Left lung (tissue), 10 donors: Measurements from ENCODE around the gene FMNL2. TPM values are rescaled to one million over a fixed set of nuclear protein-coding genes. Genes with fewer than 3 reads are reported as not detected.
A peak's percentile ranks its signal among the peaks of the same experiment; 100 is the strongest.

Experiments
- ATAC-seq: fragments of 200-7000 bp; cut with Tn5 transposase; one replicate; pipeline ENCODE4 v1.9.1; 2020; ENCODE audit warnings: moderate library complexity
- DNase-seq, 4 donors: peaks; one replicate each; pipeline ENCODE4 v3.0.0-alpha.2; 2013 to 2020
- H3K27ac ChIP-seq, 2 donors: fragments of 200-600 bp; sonication (generic) in 1 of 2; one replicate each; pipeline versions ENCODE4 v1.5.0 to v1.8.0; 2020 to 2021
- H3K27me3 ChIP-seq, 2 donors: fragments of 200-600 bp; sonication (generic) in 1 of 2; one replicate each; pipeline versions ENCODE4 v1.5.0 to v1.8.0; 2020 to 2021
- H3K36me3 ChIP-seq, 2 donors: fragments of 200-600 bp; sonication (generic) in 1 of 2; one replicate each; pipeline versions ENCODE4 v1.5.0 to v1.8.0; 2020 to 2021
- H3K4me1 ChIP-seq, 2 donors: fragments of 200-600 bp; one replicate each; pipeline ENCODE4 v1.8.0; 2021
- H3K4me3 ChIP-seq, 2 donors: fragments of 200-600 bp; sonication (generic) in 1 of 2; one replicate each; pipeline versions ENCODE4 v1.5.0 to v1.8.0; 2020 to 2021; ENCODE audit warnings: mild to moderate bottlenecking in 1 of 2
- H3K9me3 ChIP-seq, 2 donors: fragments of 200-600 bp; sonication (generic) in 1 of 2; one replicate each; pipeline versions ENCODE4 v1.5.0 to v1.8.0; 2020 to 2021
- CTCF ChIP-seq, 2 donors: fragments of 200-600 bp; sonication (generic) in 1 of 2; IDR thresholded peaks; one replicate each; pipeline versions ENCODE4 v1.5.0 to v1.8.0; 2021; ENCODE audit warnings: antibody characterized with exemption in 2 of 2
- intact Hi-C, 2 donors: fragments of 100-400 bp; cut with DNase I; formaldehyde crosslinking; loops; one replicate each; pipeline versions ENCODE4 v1.11.2 to v1.14.2; 2022
- polyA plus RNA-seq, 6 donors: library from polyadenylated mRNA; unstranded; fragments of 120-200 nt; gene quantifications; one replicate each; pipeline ENCODE4 v1.2.1, GENCODE V29; 2013; ENCODE audit not compliant: insufficient read length in 6 of 6
- total RNA-seq, 2 donors: library from RNA; stranded (reverse); fragmentation: NEBNext Ultra II Directional; extraction: Animal tissue kit (Norgen Biotek cat#: 25700); gene quantifications; one replicate each; pipeline ENCODE4 v1.2.1, GENCODE V29; 2021
- donor health status: DM: no; HTN: yes; CAD: no.
- donor health status: DM: no; HTN: no; CAD: no.

The FMNL2 gene
- total and polyA plus RNA-seq, 8 donors: 36.3 to 90.0 (median 77.7) TPM

GRCh38 chr2:152646264-152646663, 311.3 kb downstream of the FMNL2 start:
- no peak overlapping the region for H3K4me3 ChIP-seq
- no peak overlapping the region for H3K27ac ChIP-seq
- H3K27me3 ChIP-seq: no peaks in the 10 kb centered on the region
- DNase-seq (peak in 1 of 4 donors; percentile 36), ATAC-seq (no peak)
- no peak for TF ChIP-seq CTCF (IDR thresholded peaks at IDR 0.05)
- H3K9me3 ChIP-seq: no peaks in the 10 kb centered on the region
- H3K36me3 ChIP-seq: peaks cover 0 to 73% of the 10 kb centered on the region in 2 donors
- peaks cover 8 to 17% of the 10 kb centered on the region in 2 donors for H3K4me1 ChIP-seq
- intact Hi-C loops: no loop called here

GRCh38 chr2:152646775-152647174, 311.8 kb downstream of the FMNL2 start:
- no peak overlapping the region for H3K4me3 ChIP-seq
- H3K27ac ChIP-seq: no peak overlapping the region
- H3K36me3 ChIP-seq: peaks cover 0 to 71% of the 10 kb centered on the region in 2 donors
- TF ChIP-seq CTCF (IDR thresholded peaks at IDR 0.05): no peak
- DNase-seq (no peak), ATAC-seq (peak; percentile 76)
- no peaks in the 10 kb centered on the region for H3K9me3 ChIP-seq
- H3K4me1 ChIP-seq: peaks cover 8 to 17% of the 10 kb centered on the region in 2 donors
- no peaks in the 10 kb centered on the region for H3K27me3 ChIP-seq
- intact Hi-C loops: no loop called here

GRCh38 chr2:152647552-152647951, 312.6 kb downstream of the FMNL2 start:
- H3K9me3 ChIP-seq: no peaks in the 10 kb centered on the region
- no peaks in the 10 kb centered on the region for H3K27me3 ChIP-seq
- ATAC-seq: peak; percentile 78
- peak in 3 of 4 donors; percentile 53 to 62 (median 55) for DNase-seq
- peaks cover 0 to 66% of the 10 kb centered on the region in 2 donors for H3K36me3 ChIP-seq
- H3K4me3 ChIP-seq: no peak overlapping the region
- intact Hi-C loops: no loop called here
- TF ChIP-seq CTCF (IDR thresholded peaks at IDR 0.05): no peak
- H3K27ac ChIP-seq: peak overlapping the region in 1 of 2 donors; percentile 3
- H3K4me1 ChIP-seq: peaks cover 8 to 17% of the 10 kb centered on the region in 2 donors

- Histone ChIP-seq H3K9me3 (no peaks in the 10 kb centered on the region), H3K4me3 (no peak overlapping the region), H3K27ac (no peak overlapping the region), H3K36me3 (peaks cover 0 to 59% of the 10 kb centered on the region in 2 donors), H3K4me1 (peaks cover 8 to 17% of the 10 kb centered on the region in 2 donors), H3K27me3 (no peaks in the 10 kb centered on the region)
- ATAC-seq: peak; percentile 8
- peak in 1 of 2 donors; percentile 25 for TF ChIP-seq CTCF (IDR thresholded peaks at IDR 0.05)
- intact Hi-C loops: no loop called here
- no peak for DNase-seq
Measured at GRCh38 chr2:152648336-152648735, 313.4 kb downstream of the FMNL2 start.

- DNase-seq (no peak), ATAC-seq (no peak)
- Histone ChIP-seq H3K4me3 (no peak overlapping the region), H3K4me1 (peaks cover 8 to 17% of the 10 kb centered on the region in 2 donors), H3K27ac (no peak overlapping the region), H3K36me3 (peaks cover 0 to 58% of the 10 kb centered on the region in 2 donors), H3K27me3 (no peaks in the 10 kb centered on the region), H3K9me3 (no peaks in the 10 kb centered on the region)
- TF ChIP-seq CTCF (IDR thresholded peaks at IDR 0.05): no peak
- intact Hi-C loops: no loop called here
Measured at GRCh38 chr2:152649997-152650396, 315.0 kb downstream of the FMNL2 start.
